Fibroblast of lung (primary cell): ENCODE data around the gene TMC5.

ENCODE experiments used
- CTCF ChIP-seq, 2 donors: IDR thresholded peaks in 1 of 2; conservative IDR thresholded peaks in 1 of 2; 1 replicate in 1 of 2; 2 replicates in 1 of 2; pipeline ENCODE4 v1.5.1; 2011 to 2012; ENCODE audit warnings: low read length in 2 of 2, control low read depth in 1 of 2, inconsistent platforms in 1 of 2, low read depth in 1 of 2, mild to moderate bottlenecking in 1 of 2
- EZH2 ChIP-seq: IDR thresholded peaks from 2 replicates; pipeline ENCODE4 v1.5.1; 2012; ENCODE audit warnings: low read length, control low read depth, mild to moderate bottlenecking; ENCODE audit errors: missing control alignments

- TF ChIP-seq CTCF (conservative IDR thresholded peaks at IDR 0.05 in 1 of 2, IDR thresholded peaks at IDR 0.05 in 1 of 2; ENCODE audit: low read depth in 1 of 2, low read length in 2 of 2), result no peak
- no peak for TF ChIP-seq EZH2
These were observed 12.7 kb downstream of the TMC5 start for GRCh38 chr16:19430345-19430744.
